ENCODE results near the gene CCDC187. TPM values are rescaled to one million over a fixed set of nuclear protein-coding genes. Genes with fewer than 3 reads are reported as not detected.

CCDC187 gene
- total RNA-seq, 6 experiments from 2014 or later: 0.09 to 0.80 (median 0.62) TPM; not detected in 3

GRCh38 chr9:136291306-136292025, 12.4 kb downstream of the CCDC187 start:
- peaks cover 0 to 13% (median 8%) of the 10 kb centered on the region in 4 donors for H3K4me1 ChIP-seq
- no peak overlapping the region for H3K27ac ChIP-seq
- no peak for TF ChIP-seq CTCF (IDR thresholded peaks at IDR 0.05)
- no peak for TF ChIP-seq POLR2A (IDR thresholded peaks at IDR 0.05)
- DNase-seq: peak in 1 of 3 donors; percentile 46
- peak in 1 of 4 donors; percentile 35 for ATAC-seq
- H3K27me3 ChIP-seq: no peaks in the 10 kb centered on the region
- WGBS (ENCODE audit: insufficient coverage, low coverage, low lambda C conversion rate, missing lambda C conversion rate): 100% methylated on average over 1 of the region's 22 CpGs
- intact Hi-C loops (cut with DNase I): no loop called here
- H3K4me3 ChIP-seq: no peak overlapping the region
- H3K36me3 ChIP-seq: no peaks in the 10 kb centered on the region
- H3K9me3 ChIP-seq: no peaks in the 10 kb centered on the region

GRCh38 chr9:136290508-136291000, 13.3 kb downstream of the CCDC187 start:
- H3K27me3 ChIP-seq: no peaks in the 10 kb centered on the region
- no peak for ATAC-seq
- intact Hi-C loops (cut with DNase I): no loop called here
- H3K4me1 ChIP-seq: peaks cover 0 to 7% (median 3%) of the 10 kb centered on the region in 4 donors
- peak in 1 of 3 donors; percentile 18 for DNase-seq
- no peaks in the 10 kb centered on the region for H3K36me3 ChIP-seq
- H3K9me3 ChIP-seq: no peaks in the 10 kb centered on the region
- TF ChIP-seq CTCF (IDR thresholded peaks at IDR 0.05) (no peak), POLR2A (IDR thresholded peaks at IDR 0.05) (no peak)
- no peak overlapping the region for H3K27ac ChIP-seq
- 80% methylated on average over 1 of the region's 31 CpGs for WGBS (ENCODE audit: insufficient coverage, low coverage, low lambda C conversion rate, missing lambda C conversion rate)
- no peak overlapping the region for H3K4me3 ChIP-seq

- H3K9me3 ChIP-seq: no peaks in the 10 kb centered on the region
- intact Hi-C loops (cut with DNase I): no loop called here
- no peak for TF ChIP-seq CTCF (IDR thresholded peaks at IDR 0.05)
- TF ChIP-seq POLR2A (IDR thresholded peaks at IDR 0.05): no peak
- WGBS (ENCODE audit: insufficient coverage, low coverage, low lambda C conversion rate, missing lambda C conversion rate): 40% methylated on average over 2 of the region's 30 CpGs
- peaks cover 0 to 4% (median 0%) of the 10 kb centered on the region in 4 donors for H3K4me1 ChIP-seq
- no peak overlapping the region for H3K27ac ChIP-seq
- H3K4me3 ChIP-seq: no peak overlapping the region
- H3K27me3 ChIP-seq: no peaks in the 10 kb centered on the region
- H3K36me3 ChIP-seq: no peaks in the 10 kb centered on the region
- no peak for ATAC-seq
- DNase-seq: peak in 1 of 3 donors; percentile 13
Observed at GRCh38 chr9:136289651-136290507, 14.0 kb downstream of the CCDC187 start.

- intact Hi-C loops (cut with DNase I): no loop called here
- no peak overlapping the region for H3K4me3 ChIP-seq
- no peak for TF ChIP-seq CTCF (IDR thresholded peaks at IDR 0.05)
- TF ChIP-seq POLR2A (IDR thresholded peaks at IDR 0.05): no peak
- H3K27ac ChIP-seq: no peak overlapping the region
- H3K9me3 ChIP-seq: no peaks in the 10 kb centered on the region
- H3K36me3 ChIP-seq: no peaks in the 10 kb centered on the region
- peaks cover 0 to 5% (median 2%) of the 10 kb centered on the region in 4 donors for H3K4me1 ChIP-seq
- peak in 1 of 3 donors; percentile 14 for DNase-seq
- no peaks in the 10 kb centered on the region for H3K27me3 ChIP-seq
- 13% methylated on average over 4 of the region's 21 CpGs for WGBS (ENCODE audit: insufficient coverage, low coverage, low lambda C conversion rate, missing lambda C conversion rate)
- ATAC-seq: no peak
Observed at GRCh38 chr9:136287960-136288753, 15.7 kb downstream of the CCDC187 start.

Measured in right lobe of liver (tissue), 6 donors.